ENCODE data around the gene CALN1.

DNA sequence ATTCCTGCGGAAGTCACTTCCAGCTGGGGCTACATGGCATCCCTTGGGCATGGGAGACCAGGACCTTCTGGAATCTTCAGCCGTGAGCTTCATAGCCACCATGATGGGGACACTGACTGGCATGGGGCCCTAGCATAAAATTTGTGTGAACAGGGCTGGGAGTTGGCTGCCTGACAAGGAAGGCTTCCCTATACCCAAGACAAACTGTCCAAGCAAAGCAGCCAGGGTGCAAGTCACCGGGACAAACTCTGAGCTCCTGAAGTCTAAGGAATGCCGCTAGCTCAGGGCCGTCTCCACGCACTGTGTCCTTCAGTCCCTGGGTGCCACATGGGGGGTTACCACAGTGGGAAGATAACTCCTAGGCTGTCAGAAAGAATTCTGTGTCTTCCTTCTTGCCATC, 627.4 kb downstream of the CALN1 start:
- TF ChIP-seq, protein P1, sequence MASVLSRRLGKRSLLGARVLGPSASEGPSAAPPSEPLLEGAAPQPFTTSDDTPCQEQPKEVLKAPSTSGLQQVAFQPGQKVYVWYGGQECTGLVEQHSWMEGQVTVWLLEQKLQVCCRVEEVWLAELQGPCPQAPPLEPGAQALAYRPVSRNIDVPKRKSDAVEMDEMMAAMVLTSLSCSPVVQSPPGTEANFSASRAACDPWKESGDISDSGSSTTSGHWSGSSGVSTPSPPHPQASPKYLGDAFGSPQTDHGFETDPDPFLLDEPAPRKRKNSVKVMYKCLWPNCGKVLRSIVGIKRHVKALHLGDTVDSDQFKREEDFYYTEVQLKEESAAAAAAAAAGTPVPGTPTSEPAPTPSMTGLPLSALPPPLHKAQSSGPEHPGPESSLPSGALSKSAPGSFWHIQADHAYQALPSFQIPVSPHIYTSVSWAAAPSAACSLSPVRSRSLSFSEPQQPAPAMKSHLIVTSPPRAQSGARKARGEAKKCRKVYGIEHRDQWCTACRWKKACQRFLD (CRISPR knock-in tag; IDR thresholded peaks at IDR 0.05), result no peak
- TF ChIP-seq, protein P2, sequence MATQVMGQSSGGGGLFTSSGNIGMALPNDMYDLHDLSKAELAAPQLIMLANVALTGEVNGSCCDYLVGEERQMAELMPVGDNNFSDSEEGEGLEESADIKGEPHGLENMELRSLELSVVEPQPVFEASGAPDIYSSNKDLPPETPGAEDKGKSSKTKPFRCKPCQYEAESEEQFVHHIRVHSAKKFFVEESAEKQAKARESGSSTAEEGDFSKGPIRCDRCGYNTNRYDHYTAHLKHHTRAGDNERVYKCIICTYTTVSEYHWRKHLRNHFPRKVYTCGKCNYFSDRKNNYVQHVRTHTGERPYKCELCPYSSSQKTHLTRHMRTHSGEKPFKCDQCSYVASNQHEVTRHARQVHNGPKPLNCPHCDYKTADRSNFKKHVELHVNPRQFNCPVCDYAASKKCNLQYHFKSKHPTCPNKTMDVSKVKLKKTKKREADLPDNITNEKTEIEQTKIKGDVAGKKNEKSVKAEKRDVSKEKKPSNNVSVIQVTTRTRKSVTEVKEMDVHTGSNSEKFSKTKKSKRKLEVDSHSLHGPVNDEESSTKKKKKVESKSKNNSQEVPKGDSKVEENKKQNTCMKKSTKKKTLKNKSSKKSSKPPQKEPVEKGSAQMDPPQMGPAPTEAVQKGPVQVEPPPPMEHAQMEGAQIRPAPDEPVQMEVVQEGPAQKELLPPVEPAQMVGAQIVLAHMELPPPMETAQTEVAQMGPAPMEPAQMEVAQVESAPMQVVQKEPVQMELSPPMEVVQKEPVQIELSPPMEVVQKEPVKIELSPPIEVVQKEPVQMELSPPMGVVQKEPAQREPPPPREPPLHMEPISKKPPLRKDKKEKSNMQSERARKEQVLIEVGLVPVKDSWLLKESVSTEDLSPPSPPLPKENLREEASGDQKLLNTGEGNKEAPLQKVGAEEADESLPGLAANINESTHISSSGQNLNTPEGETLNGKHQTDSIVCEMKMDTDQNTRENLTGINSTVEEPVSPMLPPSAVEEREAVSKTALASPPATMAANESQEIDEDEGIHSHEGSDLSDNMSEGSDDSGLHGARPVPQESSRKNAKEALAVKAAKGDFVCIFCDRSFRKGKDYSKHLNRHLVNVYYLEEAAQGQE (IDR thresholded peaks at IDR 0.05; ENCODE audit: borderline replicate concordance), result no peak
- TF ChIP-seq, protein P2 (CRISPR knock-in tag; IDR thresholded peaks at IDR 0.05; ENCODE audit: low read depth), result no peak
- TF ChIP-seq, protein P3, sequence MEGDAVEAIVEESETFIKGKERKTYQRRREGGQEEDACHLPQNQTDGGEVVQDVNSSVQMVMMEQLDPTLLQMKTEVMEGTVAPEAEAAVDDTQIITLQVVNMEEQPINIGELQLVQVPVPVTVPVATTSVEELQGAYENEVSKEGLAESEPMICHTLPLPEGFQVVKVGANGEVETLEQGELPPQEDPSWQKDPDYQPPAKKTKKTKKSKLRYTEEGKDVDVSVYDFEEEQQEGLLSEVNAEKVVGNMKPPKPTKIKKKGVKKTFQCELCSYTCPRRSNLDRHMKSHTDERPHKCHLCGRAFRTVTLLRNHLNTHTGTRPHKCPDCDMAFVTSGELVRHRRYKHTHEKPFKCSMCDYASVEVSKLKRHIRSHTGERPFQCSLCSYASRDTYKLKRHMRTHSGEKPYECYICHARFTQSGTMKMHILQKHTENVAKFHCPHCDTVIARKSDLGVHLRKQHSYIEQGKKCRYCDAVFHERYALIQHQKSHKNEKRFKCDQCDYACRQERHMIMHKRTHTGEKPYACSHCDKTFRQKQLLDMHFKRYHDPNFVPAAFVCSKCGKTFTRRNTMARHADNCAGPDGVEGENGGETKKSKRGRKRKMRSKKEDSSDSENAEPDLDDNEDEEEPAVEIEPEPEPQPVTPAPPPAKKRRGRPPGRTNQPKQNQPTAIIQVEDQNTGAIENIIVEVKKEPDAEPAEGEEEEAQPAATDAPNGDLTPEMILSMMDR (IDR thresholded peaks at IDR 0.05 in 2 of 3, conservative IDR thresholded peaks at IDR 0.05 in 1 of 3; ENCODE audit: insufficient read depth in 2 of 3, low read depth in 1 of 3, low read length in 3 of 3), result no peak
